ENCODE results near the gene ABCC8. TPM values are rescaled to one million over a fixed set of nuclear protein-coding genes. Genes with fewer than 3 reads are reported as not detected.

ABCC8 gene
- total RNA-seq, 1 donor from 2014 or later = not detected

DNA sequence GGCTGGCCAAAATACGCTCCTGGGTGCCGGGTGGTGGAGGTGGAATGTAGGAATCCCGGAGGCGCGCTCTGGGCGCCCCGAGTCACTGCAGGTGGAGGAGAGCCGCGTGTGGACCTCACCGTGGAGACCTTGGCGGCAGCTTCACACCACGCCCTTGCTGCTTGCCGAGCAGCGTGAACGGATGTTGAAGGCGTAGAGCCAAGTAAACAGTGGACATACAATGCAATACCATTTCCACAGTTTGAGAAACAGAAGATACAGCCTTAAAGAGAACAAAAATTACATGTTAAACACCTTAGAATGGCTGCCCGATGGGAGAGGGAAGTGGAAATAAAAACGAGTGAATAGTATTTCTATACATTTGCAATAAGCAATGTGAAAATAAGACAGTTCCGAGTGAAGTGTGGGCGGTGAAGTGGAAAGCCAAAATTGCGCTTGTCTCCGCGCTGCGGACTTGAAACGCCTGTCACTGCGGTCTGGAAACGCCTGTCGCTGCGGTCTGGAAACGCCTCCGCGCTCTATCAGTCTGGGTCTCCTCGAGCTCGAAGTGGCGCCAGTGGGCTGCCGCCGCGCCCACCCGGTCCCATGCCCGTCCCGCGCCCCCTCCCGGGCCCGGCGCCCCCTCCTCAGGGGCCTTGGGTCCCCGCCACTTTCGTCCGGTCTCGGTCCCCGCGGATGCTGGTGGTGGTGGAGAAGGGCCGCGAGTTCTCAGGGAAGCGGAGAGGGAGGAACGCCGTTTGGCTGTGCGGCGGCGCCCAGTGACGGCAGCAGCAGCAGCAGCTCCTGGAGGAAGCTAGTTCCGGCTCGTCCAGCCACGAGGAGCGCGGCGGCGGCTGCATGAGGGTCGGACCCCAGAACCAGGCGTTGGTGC is 123.5 kb downstream of the ABCC8 start:
- DNase-seq (ENCODE audit: low read depth, low spot score) = no peak

DNA sequence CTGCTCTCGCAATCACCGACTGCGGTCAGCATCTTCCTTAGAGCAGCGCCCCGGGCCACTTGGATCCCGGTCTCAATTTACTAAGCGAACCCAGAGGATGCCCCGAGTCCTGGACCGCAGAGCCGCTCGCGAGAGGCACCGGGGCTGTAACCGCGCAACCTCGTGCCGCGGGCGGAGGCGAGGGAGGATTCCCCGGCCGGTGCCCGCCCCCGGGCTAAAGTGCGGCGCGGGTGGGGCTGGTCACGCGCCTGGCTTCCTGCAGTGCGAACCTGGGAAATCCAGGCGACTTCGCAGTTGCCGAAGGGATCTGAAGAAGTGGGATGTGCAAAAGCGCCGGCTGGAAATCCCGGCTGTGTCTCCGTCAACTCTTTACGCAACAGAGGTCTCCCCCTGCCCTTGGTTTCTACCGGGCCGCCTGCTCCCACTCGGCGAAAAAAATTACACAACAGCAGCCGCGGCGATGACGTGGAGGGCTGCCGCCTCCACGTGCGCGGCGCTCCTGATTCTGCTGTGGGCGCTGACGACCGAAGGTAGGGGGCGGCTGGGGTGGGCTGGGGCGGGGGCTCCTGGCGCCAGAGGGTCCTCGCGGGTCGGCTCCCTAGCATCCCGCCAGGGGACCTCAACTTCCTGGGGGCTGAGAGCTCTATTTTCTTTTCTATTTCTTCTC is 125.0 kb downstream of the ABCC8 start, which contains the start of gene NCR3LG1:
NCR3LG1 (plus strand) TSS at position 291 of the 667 bp plus-strand sequence; CDS start at position 461, 170 bp downstream.
- DNase-seq (ENCODE audit: low read depth, low spot score) = no peak

DNA sequence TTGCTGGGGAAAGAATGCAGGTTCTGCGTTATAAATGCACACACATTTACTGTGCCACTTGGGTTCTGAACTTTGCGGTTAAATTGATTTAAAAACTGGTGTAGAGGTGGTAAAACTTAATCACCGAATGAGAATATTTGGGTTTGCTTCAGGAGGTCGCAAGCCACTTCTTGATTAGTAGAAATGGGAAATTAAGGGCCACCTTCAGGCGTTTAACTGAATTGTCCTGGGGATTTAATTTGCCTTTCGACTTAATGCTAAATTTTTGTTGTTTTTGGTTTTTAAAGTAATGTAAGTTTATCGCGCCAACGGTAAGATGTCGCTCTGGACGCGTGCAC is 125.5 kb downstream of the ABCC8 start:
- DNase-seq (ENCODE audit: low read depth, low spot score) = no peak

DNA sequence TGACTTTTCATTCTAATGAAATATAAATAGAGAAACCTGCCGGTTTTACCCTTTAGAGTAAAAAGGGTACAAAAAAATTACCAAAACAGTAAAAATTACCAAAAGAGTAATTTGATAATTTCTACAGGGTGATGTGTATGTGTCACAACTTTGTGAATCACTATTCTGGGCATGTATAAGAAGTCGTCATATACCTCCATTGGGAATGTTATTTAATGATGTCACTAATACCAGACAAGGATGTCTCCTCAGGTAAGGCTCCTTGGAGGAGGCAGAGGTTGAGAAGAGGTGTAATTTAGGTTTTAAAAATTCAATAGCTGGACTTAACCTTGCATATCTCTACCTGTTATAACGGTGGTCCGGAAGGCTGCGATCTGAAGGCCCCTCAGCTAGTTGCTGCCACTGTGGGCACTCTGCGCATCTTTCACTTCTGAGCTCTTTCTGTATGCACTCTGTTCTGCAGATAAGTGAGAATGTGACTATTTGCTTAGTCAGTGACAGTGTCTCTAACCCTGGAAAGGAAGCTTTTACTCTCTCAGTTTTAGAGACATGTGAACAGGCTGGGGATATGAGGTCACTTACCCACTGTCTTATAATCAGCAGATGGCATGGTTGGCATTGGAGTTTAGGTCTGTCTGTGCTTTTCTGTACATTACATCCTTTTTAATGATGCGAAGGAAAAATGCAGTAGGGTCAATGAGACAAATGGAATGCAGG is 126.0 kb downstream of the ABCC8 start:
- DNase-seq (ENCODE audit: low read depth, low spot score) = no peak

DNA sequence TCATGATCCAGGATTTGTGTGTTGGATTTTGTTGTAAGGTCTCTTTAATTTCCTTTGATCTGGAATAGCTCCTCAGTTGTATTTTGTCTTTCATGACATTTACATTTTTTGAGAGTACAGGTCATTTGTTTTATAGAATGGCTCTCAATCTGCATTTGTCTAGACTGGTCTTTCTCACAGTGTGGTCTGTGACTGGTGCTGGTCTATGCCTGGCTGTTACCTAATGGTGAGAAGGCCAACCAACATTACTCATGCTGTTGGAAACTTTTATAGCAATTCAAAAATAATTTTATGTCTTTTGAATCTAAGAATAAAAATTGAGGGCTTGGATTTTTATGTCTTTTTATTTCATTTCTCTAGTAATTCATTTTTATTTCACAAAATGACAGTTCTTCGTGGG is 129.0 kb downstream of the ABCC8 start:
- DNase-seq (ENCODE audit: low read depth, low spot score) = no peak

DNA sequence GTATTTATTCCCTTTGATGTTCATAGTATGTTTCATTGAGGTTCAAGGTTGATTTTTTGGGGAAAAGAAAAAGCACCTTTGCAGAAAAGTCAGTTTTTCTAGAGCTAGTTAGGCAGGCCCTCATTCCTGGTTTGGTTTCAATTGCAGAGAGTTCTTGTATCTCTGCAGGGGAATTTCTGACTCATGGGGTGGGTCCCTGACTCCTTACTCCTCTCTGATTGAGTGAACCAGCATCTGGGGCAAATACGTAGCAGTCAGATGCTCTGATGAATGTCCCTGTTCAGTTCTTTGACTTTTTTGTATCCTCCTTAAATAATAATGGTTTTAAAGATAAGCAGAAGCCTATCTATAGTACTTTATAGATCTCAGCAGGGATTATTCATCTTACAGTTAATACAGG is 132.7 kb downstream of the ABCC8 start:
- no peak for DNase-seq (ENCODE audit: low read depth, low spot score)

DNA sequence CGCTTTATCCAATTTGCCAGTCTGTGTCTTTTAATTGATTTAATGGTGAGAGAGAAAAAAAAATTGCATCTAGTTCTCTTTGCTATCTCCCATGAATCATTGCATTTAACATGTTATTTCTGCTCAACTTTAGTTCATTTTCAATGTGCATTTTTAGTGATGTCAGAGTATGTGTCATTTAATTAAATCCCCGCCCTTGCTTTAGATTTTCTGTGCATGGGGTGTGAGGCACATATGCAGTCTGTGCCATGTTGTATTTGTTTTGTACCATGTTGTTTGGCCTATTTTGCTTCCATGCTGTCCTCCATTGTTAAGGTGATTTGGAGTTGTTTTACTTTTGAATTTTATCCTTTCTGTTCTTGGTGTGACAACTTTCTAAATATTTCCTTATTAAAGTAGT is 133.4 kb downstream of the ABCC8 start:
- DNase-seq (ENCODE audit: low read depth, low spot score) = no peak

Other genes starting within 250 kb of the ABCC8 start
- 102 and 114 TPM in 2 replicates for gene NUCB2, start 200.1 kb downstream of the ABCC8 start, total RNA-seq
- 8.8 and 10.5 TPM in 2 replicates for gene NCR3LG1, start 125.0 kb downstream of the ABCC8 start, total RNA-seq
- gene KCNJ11, start 88.2 kb downstream of the ABCC8 start, total RNA-seq = 0.07 and 0.20 TPM in 2 replicates
- gene USH1C, start 67.6 kb upstream of the ABCC8 start, total RNA-seq = not detected in 2 replicates
- gene OTOG, start 70.4 kb upstream of the ABCC8 start, total RNA-seq = not detected in 2 replicates
- not detected in 2 replicates for gene MYOD1, start 242.7 kb upstream of the ABCC8 start, total RNA-seq

Measured in pulmonary artery endothelial cell (primary cell).